Measurements from ENCODE around the gene EPHB6.

DNA sequence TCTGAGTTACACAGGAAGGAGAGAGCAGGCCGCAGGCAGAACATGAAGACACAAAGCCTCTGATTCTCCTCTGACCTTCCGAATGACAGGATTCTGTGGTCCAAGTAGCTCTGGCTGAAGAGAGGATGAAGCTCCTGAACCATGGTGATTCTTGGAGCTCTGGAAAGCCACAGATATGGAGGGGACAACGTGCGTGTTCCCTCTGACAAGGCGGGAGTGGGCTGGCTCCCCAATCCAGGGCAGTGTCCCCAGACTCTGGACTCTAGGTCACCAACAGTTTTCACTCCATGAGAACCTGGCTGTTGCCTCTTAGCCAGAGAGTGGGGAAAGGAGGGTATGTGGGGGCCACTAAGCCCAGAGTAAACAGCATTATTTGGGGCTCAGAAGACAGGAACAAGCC is 38.1 kb downstream of the EPHB6 start:
- TF ChIP-seq, protein P1, sequence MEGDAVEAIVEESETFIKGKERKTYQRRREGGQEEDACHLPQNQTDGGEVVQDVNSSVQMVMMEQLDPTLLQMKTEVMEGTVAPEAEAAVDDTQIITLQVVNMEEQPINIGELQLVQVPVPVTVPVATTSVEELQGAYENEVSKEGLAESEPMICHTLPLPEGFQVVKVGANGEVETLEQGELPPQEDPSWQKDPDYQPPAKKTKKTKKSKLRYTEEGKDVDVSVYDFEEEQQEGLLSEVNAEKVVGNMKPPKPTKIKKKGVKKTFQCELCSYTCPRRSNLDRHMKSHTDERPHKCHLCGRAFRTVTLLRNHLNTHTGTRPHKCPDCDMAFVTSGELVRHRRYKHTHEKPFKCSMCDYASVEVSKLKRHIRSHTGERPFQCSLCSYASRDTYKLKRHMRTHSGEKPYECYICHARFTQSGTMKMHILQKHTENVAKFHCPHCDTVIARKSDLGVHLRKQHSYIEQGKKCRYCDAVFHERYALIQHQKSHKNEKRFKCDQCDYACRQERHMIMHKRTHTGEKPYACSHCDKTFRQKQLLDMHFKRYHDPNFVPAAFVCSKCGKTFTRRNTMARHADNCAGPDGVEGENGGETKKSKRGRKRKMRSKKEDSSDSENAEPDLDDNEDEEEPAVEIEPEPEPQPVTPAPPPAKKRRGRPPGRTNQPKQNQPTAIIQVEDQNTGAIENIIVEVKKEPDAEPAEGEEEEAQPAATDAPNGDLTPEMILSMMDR (IDR thresholded peaks at IDR 0.05; ENCODE audit: insufficient read depth, low read length): no peak
- TF ChIP-seq, protein P2, sequence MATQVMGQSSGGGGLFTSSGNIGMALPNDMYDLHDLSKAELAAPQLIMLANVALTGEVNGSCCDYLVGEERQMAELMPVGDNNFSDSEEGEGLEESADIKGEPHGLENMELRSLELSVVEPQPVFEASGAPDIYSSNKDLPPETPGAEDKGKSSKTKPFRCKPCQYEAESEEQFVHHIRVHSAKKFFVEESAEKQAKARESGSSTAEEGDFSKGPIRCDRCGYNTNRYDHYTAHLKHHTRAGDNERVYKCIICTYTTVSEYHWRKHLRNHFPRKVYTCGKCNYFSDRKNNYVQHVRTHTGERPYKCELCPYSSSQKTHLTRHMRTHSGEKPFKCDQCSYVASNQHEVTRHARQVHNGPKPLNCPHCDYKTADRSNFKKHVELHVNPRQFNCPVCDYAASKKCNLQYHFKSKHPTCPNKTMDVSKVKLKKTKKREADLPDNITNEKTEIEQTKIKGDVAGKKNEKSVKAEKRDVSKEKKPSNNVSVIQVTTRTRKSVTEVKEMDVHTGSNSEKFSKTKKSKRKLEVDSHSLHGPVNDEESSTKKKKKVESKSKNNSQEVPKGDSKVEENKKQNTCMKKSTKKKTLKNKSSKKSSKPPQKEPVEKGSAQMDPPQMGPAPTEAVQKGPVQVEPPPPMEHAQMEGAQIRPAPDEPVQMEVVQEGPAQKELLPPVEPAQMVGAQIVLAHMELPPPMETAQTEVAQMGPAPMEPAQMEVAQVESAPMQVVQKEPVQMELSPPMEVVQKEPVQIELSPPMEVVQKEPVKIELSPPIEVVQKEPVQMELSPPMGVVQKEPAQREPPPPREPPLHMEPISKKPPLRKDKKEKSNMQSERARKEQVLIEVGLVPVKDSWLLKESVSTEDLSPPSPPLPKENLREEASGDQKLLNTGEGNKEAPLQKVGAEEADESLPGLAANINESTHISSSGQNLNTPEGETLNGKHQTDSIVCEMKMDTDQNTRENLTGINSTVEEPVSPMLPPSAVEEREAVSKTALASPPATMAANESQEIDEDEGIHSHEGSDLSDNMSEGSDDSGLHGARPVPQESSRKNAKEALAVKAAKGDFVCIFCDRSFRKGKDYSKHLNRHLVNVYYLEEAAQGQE (IDR thresholded peaks at IDR 0.05; ENCODE audit: insufficient replicate concordance, low read depth): no peak
- TF ChIP-seq POLR2AphosphoS5 (IDR thresholded peaks at IDR 0.05; ENCODE audit: low read depth) (no peak), SPI1 (IDR thresholded peaks at IDR 0.05; ENCODE audit: borderline replicate concordance, low read depth) (no peak), GABPA (IDR thresholded peaks at IDR 0.05; ENCODE audit: low read depth) (no peak)
